ENCODE data around the gene TEX14. TPM values are rescaled to one million over a fixed set of nuclear protein-coding genes. Genes with fewer than 3 reads are reported as not detected.

The TEX14 gene
- total RNA-seq, 1 experiment from 2014 or later, result 0.31 TPM

DNA sequence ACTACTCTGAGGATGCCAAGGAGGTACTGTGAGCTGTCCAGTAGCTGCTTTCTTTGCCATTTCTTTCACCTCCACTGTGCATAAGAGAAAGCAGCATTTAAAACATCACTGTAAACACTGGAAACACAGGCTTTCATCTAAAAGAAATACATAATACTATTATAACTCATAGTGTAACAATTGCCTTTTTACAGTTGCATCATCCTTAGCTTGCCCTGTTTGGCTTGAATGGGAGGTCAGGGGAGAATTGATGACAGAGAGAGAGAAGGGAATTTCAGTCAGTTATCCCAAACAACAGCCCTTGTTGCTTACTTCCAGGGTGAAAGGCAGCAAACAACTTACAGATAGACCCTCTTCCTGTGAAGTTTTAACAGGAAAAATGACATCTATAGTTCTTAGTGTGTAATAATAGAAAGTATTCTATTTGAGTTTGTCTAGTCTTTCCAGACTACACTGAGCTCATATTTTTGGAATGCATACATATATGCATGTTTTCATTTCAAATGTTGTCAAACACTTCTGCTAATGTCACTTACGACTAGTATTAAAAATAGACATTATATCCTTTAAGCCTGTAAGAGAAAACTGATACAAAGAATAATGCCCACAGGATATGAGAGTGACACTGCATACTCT, 105.7 kb downstream of the TEX14 start:
- peaks cover 3 to 4% of the 10 kb centered on the region in 2 experiments; a peak in 1 of 4 replicates for H3K4me1 Mint-ChIP-seq
- Histone ChIP-seq H2BK12ac (ENCODE audit: insufficient read length, low read depth, low read length) (no peak overlapping the region), H3K79me2 (ENCODE audit: insufficient read depth, low read length) (no peaks in the 10 kb centered on the region), H2BK120ac (ENCODE audit: low read depth, low read length, poor library complexity, severe bottlenecking) (no peak overlapping the region), H2BK15ac (ENCODE audit: low read depth, low read length) (no peak overlapping the region), H3K18ac (ENCODE audit: insufficient read length, low read depth, low read length) (no peak overlapping the region), H2AFZ (ENCODE audit: low read length) (no peak overlapping the region), H3K27ac (ENCODE audit: insufficient read length, low read depth, low read length) (no peak overlapping the region), H3K4ac (ENCODE audit: low read depth, low read length) (no peak overlapping the region), H4K8ac (replicated peaks; ENCODE audit: insufficient read length, low read depth, low read length) (no peak overlapping the region), H3K23me2 (ENCODE audit: insufficient read length, low read depth, low read length, poor library complexity, severe bottlenecking) (no peaks in the 10 kb centered on the region), H3T11ph (ENCODE audit: low read length) (no peak overlapping the region), H2BK20ac (ENCODE audit: low read depth, low read length, poor library complexity, severe bottlenecking) (no peak overlapping the region), H3K9me3 (ENCODE audit: control insufficient read depth, low read depth, low read length) (no peaks in the 10 kb centered on the region), H3K79me1 (ENCODE audit: insufficient read depth, low read depth, low read length, poor library complexity, severe bottlenecking) (no peaks in the 10 kb centered on the region), H4K91ac (ENCODE audit: insufficient read length, low read depth, low read length) (no peak overlapping the region), H3K23ac (ENCODE audit: insufficient read length, low read depth, low read length) (no peak overlapping the region), H3K27me3 (ENCODE audit: insufficient read depth, low read length) (no peaks in the 10 kb centered on the region), H4K5ac (ENCODE audit: insufficient read length, low read depth, low read length) (no peak overlapping the region), H3K4me2 (ENCODE audit: insufficient read depth, insufficient read length, low read length) (no peak overlapping the region), H2BK5ac (ENCODE audit: insufficient read length, low read length) (no peak overlapping the region), H3K9ac (ENCODE audit: extremely low read depth, insufficient read length, low read length) (no peak overlapping the region), H3K4me1 (ENCODE audit: insufficient read depth, low read length) (no peaks in the 10 kb centered on the region), H3K56ac (ENCODE audit: insufficient read length, low read depth, low read length) (no peak overlapping the region), H2AK5ac (ENCODE audit: insufficient read length, low read length) (no peak overlapping the region), H4K20me1 (ENCODE audit: control insufficient read depth, insufficient read depth, insufficient read length) (no peaks in the 10 kb centered on the region), H3K14ac (ENCODE audit: insufficient read depth, low read length) (no peak overlapping the region)
- H3K4me3 Mint-ChIP-seq, result no peak overlapping the region
- H3K36me3 Mint-ChIP-seq (ENCODE audit: insufficient read depth in 1 of 3, low read depth in 3 of 3), result no peaks in the 10 kb centered on the region
- no peaks in the 10 kb centered on the region for H3K27me3 Mint-ChIP-seq (ENCODE audit: low read depth)
- TF ChIP-seq, protein P1, sequence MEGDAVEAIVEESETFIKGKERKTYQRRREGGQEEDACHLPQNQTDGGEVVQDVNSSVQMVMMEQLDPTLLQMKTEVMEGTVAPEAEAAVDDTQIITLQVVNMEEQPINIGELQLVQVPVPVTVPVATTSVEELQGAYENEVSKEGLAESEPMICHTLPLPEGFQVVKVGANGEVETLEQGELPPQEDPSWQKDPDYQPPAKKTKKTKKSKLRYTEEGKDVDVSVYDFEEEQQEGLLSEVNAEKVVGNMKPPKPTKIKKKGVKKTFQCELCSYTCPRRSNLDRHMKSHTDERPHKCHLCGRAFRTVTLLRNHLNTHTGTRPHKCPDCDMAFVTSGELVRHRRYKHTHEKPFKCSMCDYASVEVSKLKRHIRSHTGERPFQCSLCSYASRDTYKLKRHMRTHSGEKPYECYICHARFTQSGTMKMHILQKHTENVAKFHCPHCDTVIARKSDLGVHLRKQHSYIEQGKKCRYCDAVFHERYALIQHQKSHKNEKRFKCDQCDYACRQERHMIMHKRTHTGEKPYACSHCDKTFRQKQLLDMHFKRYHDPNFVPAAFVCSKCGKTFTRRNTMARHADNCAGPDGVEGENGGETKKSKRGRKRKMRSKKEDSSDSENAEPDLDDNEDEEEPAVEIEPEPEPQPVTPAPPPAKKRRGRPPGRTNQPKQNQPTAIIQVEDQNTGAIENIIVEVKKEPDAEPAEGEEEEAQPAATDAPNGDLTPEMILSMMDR (conservative IDR thresholded peaks at IDR 0.05), result no peak
- no peak overlapping the region for H3K27ac Mint-ChIP-seq
- WGBS (ENCODE audit: extremely low coverage, insufficient read length, low lambda C conversion rate), result no CpG with 5 or more reads among the region's 1 CpG
- DNase-seq, result no peak
- H3K9me3 Mint-ChIP-seq, result no peaks in the 10 kb centered on the region
